HFF-Myc (cell line): ENCODE data around the gene HNRNPLL.
"Not testable (repeated sequence)": the region's sequence is repeated elsewhere in the genome, so short reads cannot be mapped to it uniquely, and the experiment has no call there.

Source experiments
- DNase-seq: peaks from one replicate; pipeline ENCODE4 v3.0.0-alpha.2; 2011; ENCODE audit warnings: low read depth; ENCODE audit errors: extremely low read depth
- H3K4me3 ChIP-seq: replicated peaks from 2 replicates; pipeline ENCODE4 v1.5.1; 2011; ENCODE audit warnings: low read depth, mild to moderate bottlenecking, control low read depth, low read length
- CTCF ChIP-seq: IDR thresholded peaks from 2 replicates; pipeline ENCODE4 v1.5.1; 2012; ENCODE audit warnings: mild to moderate bottlenecking, low read depth, low read length, control low read depth; ENCODE audit errors: missing control alignments

The HNRNPLL gene

DNA sequence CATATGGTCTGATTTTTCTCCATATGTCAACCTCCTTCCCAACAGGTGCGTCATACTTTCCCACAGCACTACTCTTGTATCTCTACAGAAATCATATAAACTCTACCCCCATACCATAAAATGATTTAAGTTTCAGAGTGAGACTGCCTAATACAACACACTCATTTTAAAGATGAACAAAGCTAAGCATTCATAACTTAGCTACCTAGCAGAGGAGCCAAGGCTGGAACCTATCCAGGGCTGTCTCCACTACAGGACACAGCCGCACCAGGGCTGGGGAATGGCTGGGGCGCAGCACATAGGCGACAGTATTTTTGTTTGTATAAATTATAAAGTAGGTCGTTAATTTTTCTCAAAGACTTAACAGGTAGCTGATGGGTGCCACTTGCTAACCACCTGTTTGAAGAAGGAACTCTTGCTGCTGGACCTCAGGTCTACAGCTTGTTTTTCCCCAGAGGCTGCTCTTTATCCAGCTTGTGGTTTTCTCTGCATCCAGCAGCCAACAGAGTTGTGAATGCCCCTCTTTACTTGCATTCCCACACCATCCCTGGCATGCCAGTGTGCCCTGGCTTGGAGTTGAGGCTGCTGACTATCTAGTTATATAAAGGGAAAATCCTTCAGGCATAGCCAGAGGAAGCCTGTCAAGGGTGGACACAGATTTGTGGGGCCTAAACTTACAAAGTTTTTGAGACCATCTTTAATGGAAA is 62.0 kb downstream of the HNRNPLL start:
- TF ChIP-seq CTCF = no peak
- no peak overlapping the region for H3K4me3 ChIP-seq
- no peak for DNase-seq

GRCh38 chr2:38539086-38539485 is 63.6 kb downstream of the HNRNPLL start:
- DNase-seq = no peak
- TF ChIP-seq CTCF = no peak
- H3K4me3 ChIP-seq = no peak overlapping the region

GRCh38 chr2:38537937-38538525 is 64.7 kb downstream of the HNRNPLL start:
- no peak overlapping the region for H3K4me3 ChIP-seq
- no peak for TF ChIP-seq CTCF

DNA sequence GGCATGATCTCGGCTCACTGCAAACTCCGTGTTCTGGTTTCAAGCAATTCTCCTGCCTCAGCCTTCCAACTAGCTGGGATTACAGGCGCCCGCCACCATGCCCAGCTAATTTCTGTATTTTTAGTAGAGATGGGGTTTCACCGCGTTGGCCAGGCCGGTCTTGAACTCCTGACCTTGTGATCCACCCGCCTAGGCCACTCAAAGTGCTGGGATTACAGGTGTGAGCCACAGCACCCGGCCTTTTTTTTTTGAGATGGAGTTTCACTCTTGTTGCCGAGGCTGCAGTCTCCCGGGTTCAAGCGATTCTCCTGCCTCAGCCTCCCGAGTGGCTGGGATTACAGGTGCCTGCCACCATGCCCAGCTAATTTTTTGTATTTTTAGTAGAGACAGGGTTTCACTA is 65.4 kb downstream of the HNRNPLL start:
- DNase-seq, H3K4me3 ChIP-seq: not testable (repeated sequence)

More at GRCh38 chr2:38537937-38538525, 64.7 kb downstream of the HNRNPLL start:
- DNase-seq = no peak

DNA sequence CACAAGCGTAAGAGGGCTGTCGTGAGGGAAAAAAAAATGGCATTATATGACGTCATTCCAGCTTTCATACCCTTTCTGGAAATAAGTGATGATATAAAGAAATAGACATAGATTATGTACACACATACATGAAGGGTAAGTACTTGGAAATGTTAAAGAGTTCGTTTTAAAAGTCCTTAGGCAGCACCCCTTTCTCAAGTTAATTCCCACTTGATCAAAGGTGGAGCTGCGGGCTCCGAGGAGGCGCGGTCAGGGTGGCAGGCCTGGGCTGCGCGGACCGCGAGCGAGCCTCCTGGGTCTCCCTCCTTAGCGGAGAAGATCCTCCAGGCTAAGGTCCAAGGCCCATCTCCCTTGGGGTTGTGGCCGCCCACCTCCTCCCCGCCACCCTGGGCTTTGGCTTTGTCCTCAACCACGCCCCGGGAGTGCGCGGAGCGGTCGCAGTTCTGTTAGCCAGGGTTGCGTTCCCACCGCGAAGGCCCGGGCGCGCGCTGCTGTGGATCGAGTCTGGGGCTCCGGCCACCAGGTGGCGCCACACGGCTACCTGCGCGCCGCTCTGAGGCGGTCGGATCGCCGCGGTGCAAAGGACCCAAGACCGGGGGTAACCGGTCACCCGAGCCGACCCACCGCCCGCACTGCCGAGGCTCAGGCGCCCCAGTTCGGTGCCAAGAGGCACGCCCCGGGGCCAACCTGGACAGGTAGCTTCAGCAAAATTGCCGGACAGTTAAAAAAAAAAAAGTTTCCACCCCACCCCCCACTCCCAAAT is 66.8 kb downstream of the HNRNPLL start:
- TF ChIP-seq CTCF = peak; percentile 84
- peak overlapping the region; percentile 38 for H3K4me3 ChIP-seq
- DNase-seq = no peak

GRCh38 chr2:38535404-38535743 is 67.4 kb downstream of the HNRNPLL start:
- no peak for TF ChIP-seq CTCF
- DNase-seq = no peak
- H3K4me3 ChIP-seq = no peak overlapping the region

GRCh38 chr2:38534746-38535403 is 67.9 kb downstream of the HNRNPLL start:
- DNase-seq = no peak
- no peak for TF ChIP-seq CTCF
- H3K4me3 ChIP-seq = no peak overlapping the region
